HepG2 (cell line): ENCODE measurements around the gene WSB2. TPM values are rescaled to one million over a fixed set of nuclear protein-coding genes. Genes with fewer than 3 reads are reported as not detected.

ENCODE experiments used
- KLF6 ChIP-seq: IDR thresholded peaks from 2 replicates; pipeline ENCODE4 v1.8.0; 2016; ENCODE audit warnings: missing biosample characterization, missing genetic modification reagents
- KMT2A ChIP-seq: sonication (generic); formaldehyde crosslinking; IDR thresholded peaks from 2 replicates; pipeline ENCODE4 v1.4.0; 2020; ENCODE audit warnings: missing genetic modification reagents
- MAF1 ChIP-seq: sonication (generic); formaldehyde crosslinking; IDR thresholded peaks from 2 replicates; pipeline ENCODE4 v1.5.0; 2020; ENCODE audit warnings: missing genetic modification reagents, borderline replicate concordance
- NR2C2 ChIP-seq: sonication (generic); formaldehyde crosslinking; IDR thresholded peaks from 2 replicates; pipeline ENCODE4 v1.4.0; 2020; ENCODE audit warnings: missing genetic modification reagents, mild to moderate bottlenecking, moderate library complexity, borderline replicate concordance
- SOX13 ChIP-seq, 3 experiments: fragments of 450-650 bp in 1 of 3; sonication (generic) in 1 of 3; formaldehyde crosslinking in 1 of 3; IDR thresholded peaks in 2 of 3; conservative IDR thresholded peaks in 1 of 3; 2 replicates each; pipeline versions ENCODE4 v1.5.0 to v1.6.1; 2016 to 2020; ENCODE audit warnings: antibody characterized with exemption in 1 of 3, mild to moderate bottlenecking in 1 of 3, missing compliant biosample characterization in 1 of 3, missing genetic modification reagents in 1 of 3, moderate library complexity in 1 of 3
- ZNF232 ChIP-seq: sonication (generic); formaldehyde crosslinking; IDR thresholded peaks from 2 replicates; pipeline ENCODE4 v1.4.0; 2020; ENCODE audit warnings: missing genetic modification reagents, borderline replicate concordance
- ZNF883 ChIP-seq: sonication (generic); formaldehyde crosslinking; IDR thresholded peaks from 2 replicates; pipeline ENCODE4 v1.5.1; 2020; ENCODE audit warnings: mild to moderate bottlenecking, missing genetic modification reagents; ENCODE audit errors: not compliant biosample characterization
- polyA plus RNA-seq, 8 experiments: library from polyadenylated mRNA; depleted of rRNA in 3 of 8; stranded (reverse) in 7 of 8; unstranded in 1 of 8; fragments of >200 nt; fragmentation: Illumina TruSeq in 4 of 8; extraction: Trizol in 4 of 8; gene quantifications; 2 replicates each; pipeline versions ENCODE4 v1.2.1 to v1.2.3, GENCODE V29; 2011 to 2016; ENCODE audit warnings: low read depth in 4 of 8, missing spikeins in 1 of 8, mixed read lengths in 1 of 8; ENCODE audit not compliant: insufficient read depth in 1 of 8
- total RNA-seq, 5 experiments: library from RNA; depleted of rRNA; stranded (reverse); fragments of >200 nt; fragmentation: Illumina TruSeq; extraction: Trizol; gene quantifications; 2 replicates each; pipeline ENCODE4 v1.2.3, GENCODE V29; 2016; ENCODE audit warnings: low read depth in 1 of 5
- TF ChIP-seq, protein P1 (sequence below): sonication (generic); formaldehyde crosslinking; IDR thresholded peaks from 2 replicates; pipeline ENCODE4 v1.4.0; 2020; ENCODE audit warnings: missing genetic modification reagents, borderline replicate concordance
- TF ChIP-seq, protein P2 (sequence below): sonication (generic); formaldehyde crosslinking; IDR thresholded peaks from 2 replicates; pipeline ENCODE4 v1.9.0; 2021; ENCODE audit warnings: missing genetic modification reagents, mild to moderate bottlenecking, borderline replicate concordance
- TF ChIP-seq, protein P3 (sequence below): sonication (generic); formaldehyde crosslinking; IDR thresholded peaks from 2 replicates; pipeline ENCODE4; 2020; ENCODE audit warnings: missing genetic modification reagents, mild to moderate bottlenecking, borderline replicate concordance
- TF ChIP-seq, protein P4 (sequence below): sonication (generic); formaldehyde crosslinking; IDR thresholded peaks from 2 replicates; pipeline ENCODE4 v1.8.1; 2022; ENCODE audit warnings: mild to moderate bottlenecking, missing genetic modification reagents
- TF ChIP-seq, protein P5 (sequence below): IDR thresholded peaks from 2 replicates; pipeline ENCODE4 v1.6.1; 2016; ENCODE audit warnings: control low read depth
- TF ChIP-seq, protein P6 (sequence below): sonication (generic); formaldehyde crosslinking; IDR thresholded peaks from 2 replicates; pipeline ENCODE4 v1.5.1; 2020; ENCODE audit warnings: missing genetic modification reagents, mild to moderate bottlenecking, borderline replicate concordance

Gene WSB2
- total and polyA plus RNA-seq, 2 of the 13 experiments (the other 11 are each of a cell fraction or from before 2014, with no cell fraction given): 31.0 to 82.8 TPM

DNA sequence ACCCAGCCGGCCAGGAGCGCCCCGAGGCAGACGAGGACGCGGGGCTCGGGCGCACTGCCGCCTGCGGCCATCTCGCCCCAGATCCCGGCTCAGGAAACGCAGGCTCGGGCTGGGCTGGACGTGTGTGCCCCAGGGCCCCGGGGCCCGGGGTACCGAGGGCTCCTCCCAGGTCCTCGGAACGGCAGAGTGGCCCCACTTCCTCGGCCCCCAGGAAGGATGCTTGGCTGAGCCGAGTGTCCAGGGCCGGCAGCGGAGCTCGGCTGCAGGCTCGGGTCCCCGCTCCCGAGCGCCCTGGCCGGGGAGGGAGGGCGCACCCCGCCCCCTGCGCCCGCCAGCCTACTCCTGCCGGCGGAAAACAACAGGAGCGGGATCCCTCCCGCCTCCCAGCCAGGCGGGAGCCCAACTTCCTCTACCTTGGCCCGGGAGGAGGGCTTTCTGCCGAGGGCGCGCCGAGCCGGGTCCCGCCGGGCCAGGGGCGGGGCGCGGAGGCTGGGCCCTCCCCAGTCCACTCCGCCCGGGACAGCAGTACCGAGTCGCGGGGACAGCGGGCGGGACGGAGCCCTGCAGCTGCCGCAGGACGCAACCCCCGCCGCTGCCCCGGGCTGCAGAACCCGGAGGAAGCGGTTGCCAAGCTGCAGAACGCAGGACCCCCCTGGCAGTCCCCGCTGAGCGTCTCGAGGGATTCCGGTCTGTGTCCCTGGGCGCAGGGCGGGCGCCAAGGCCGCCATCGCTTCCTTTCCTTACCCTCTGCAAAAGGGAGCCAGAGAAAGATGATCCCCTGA is 42.8 kb upstream of the WSB2 start, which contains the start of gene VSIG10 (continued):
- TF ChIP-seq, protein P1, sequence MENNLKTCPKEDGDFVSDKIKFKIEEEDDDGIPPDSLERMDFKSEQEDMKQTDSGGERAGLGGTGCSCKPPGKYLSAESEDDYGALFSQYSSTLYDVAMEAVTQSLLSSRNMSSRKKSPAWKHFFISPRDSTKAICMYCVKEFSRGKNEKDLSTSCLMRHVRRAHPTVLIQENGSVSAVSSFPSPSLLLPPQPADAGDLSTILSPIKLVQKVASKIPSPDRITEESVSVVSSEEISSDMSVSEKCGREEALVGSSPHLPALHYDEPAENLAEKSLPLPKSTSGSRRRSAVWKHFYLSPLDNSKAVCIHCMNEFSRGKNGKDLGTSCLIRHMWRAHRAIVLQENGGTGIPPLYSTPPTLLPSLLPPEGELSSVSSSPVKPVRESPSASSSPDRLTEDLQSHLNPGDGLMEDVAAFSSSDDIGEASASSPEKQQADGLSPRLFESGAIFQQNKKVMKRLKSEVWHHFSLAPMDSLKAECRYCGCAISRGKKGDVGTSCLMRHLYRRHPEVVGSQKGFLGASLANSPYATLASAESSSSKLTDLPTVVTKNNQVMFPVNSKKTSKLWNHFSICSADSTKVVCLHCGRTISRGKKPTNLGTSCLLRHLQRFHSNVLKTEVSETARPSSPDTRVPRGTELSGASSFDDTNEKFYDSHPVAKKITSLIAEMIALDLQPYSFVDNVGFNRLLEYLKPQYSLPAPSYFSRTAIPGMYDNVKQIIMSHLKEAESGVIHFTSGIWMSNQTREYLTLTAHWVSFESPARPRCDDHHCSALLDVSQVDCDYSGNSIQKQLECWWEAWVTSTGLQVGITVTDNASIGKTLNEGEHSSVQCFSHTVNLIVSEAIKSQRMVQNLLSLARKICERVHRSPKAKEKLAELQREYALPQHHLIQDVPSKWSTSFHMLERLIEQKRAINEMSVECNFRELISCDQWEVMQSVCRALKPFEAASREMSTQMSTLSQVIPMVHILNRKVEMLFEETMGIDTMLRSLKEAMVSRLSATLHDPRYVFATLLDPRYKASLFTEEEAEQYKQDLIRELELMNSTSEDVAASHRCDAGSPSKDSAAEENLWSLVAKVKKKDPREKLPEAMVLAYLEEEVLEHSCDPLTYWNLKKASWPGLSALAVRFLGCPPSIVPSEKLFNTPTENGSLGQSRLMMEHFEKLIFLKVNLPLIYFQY (CRISPR knock-in tag): peak; percentile 98
- TF ChIP-seq, protein P2, sequence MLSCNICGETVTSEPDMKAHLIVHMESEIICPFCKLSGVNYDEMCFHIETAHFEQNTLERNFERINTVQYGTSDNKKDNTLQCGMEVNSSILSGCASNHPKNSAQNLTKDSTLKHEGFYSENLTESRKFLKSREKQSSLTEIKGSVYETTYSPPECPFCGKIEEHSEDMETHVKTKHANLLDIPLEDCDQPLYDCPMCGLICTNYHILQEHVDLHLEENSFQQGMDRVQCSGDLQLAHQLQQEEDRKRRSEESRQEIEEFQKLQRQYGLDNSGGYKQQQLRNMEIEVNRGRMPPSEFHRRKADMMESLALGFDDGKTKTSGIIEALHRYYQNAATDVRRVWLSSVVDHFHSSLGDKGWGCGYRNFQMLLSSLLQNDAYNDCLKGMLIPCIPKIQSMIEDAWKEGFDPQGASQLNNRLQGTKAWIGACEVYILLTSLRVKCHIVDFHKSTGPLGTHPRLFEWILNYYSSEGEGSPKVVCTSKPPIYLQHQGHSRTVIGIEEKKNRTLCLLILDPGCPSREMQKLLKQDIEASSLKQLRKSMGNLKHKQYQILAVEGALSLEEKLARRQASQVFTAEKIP (CRISPR knock-in tag): 0 out of 2 replicates have a peak, but pooled peaks have one; percentile 72
- TF ChIP-seq KLF6 (CRISPR knock-in tag) (0 out of 2 replicates have a peak, but pooled peaks have one; percentile 23), MAF1 (peak; percentile 30; the same call in 1 of the 2 replicates), NR2C2 (no peak), ZNF883 (CRISPR knock-in tag) (peak; percentile 74), ZNF232 (CRISPR knock-in tag) (peak; percentile 46; the same call in 1 of the 2 replicates), KMT2A (CRISPR knock-in tag) (peak; percentile 55; the same call in 1 of the 2 replicates), SOX13 (IDR thresholded peaks at IDR 0.05) (no peak), SOX13 (CRISPR knock-in tag; conservative IDR thresholded peaks at IDR 0.05 in 1 of 2, IDR thresholded peaks at IDR 0.05 in 1 of 2) (peak in 1 of 2 experiments; percentile 48; a peak in 1 of 4 replicates)
- TF ChIP-seq, protein P3, sequence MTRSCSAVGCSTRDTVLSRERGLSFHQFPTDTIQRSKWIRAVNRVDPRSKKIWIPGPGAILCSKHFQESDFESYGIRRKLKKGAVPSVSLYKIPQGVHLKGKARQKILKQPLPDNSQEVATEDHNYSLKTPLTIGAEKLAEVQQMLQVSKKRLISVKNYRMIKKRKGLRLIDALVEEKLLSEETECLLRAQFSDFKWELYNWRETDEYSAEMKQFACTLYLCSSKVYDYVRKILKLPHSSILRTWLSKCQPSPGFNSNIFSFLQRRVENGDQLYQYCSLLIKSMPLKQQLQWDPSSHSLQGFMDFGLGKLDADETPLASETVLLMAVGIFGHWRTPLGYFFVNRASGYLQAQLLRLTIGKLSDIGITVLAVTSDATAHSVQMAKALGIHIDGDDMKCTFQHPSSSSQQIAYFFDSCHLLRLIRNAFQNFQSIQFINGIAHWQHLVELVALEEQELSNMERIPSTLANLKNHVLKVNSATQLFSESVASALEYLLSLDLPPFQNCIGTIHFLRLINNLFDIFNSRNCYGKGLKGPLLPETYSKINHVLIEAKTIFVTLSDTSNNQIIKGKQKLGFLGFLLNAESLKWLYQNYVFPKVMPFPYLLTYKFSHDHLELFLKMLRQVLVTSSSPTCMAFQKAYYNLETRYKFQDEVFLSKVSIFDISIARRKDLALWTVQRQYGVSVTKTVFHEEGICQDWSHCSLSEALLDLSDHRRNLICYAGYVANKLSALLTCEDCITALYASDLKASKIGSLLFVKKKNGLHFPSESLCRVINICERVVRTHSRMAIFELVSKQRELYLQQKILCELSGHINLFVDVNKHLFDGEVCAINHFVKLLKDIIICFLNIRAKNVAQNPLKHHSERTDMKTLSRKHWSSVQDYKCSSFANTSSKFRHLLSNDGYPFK: no peak
- TF ChIP-seq, protein P4, sequence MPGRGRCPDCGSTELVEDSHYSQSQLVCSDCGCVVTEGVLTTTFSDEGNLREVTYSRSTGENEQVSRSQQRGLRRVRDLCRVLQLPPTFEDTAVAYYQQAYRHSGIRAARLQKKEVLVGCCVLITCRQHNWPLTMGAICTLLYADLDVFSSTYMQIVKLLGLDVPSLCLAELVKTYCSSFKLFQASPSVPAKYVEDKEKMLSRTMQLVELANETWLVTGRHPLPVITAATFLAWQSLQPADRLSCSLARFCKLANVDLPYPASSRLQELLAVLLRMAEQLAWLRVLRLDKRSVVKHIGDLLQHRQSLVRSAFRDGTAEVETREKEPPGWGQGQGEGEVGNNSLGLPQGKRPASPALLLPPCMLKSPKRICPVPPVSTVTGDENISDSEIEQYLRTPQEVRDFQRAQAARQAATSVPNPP (CRISPR knock-in tag): no peak
- TF ChIP-seq, protein P5, sequence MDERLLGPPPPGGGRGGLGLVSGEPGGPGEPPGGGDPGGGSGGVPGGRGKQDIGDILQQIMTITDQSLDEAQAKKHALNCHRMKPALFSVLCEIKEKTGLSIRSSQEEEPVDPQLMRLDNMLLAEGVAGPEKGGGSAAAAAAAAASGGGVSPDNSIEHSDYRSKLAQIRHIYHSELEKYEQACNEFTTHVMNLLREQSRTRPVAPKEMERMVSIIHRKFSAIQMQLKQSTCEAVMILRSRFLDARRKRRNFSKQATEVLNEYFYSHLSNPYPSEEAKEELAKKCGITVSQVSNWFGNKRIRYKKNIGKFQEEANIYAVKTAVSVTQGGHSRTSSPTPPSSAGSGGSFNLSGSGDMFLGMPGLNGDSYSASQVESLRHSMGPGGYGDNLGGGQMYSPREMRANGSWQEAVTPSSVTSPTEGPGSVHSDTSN: no peak
- TF ChIP-seq, protein P6, sequence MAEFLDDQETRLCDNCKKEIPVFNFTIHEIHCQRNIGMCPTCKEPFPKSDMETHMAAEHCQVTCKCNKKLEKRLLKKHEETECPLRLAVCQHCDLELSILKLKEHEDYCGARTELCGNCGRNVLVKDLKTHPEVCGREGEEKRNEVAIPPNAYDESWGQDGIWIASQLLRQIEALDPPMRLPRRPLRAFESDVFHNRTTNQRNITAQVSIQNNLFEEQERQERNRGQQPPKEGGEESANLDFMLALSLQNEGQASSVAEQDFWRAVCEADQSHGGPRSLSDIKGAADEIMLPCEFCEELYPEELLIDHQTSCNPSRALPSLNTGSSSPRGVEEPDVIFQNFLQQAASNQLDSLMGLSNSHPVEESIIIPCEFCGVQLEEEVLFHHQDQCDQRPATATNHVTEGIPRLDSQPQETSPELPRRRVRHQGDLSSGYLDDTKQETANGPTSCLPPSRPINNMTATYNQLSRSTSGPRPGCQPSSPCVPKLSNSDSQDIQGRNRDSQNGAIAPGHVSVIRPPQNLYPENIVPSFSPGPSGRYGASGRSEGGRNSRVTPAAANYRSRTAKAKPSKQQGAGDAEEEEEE: 0 out of 2 replicates have a peak, but pooled peaks have one; percentile 13
